Measurements from ENCODE around the gene PLCB1.

GRCh38 chr20:8542110-8542486, 410.0 kb downstream of the PLCB1 start:
- no peak for TF ChIP-seq REST (IDR thresholded peaks at IDR 0.05; ENCODE audit: unreplicated experiment)
- no peak for TF ChIP-seq CTCF (conservative IDR thresholded peaks at IDR 0.05; ENCODE audit: low read depth in 2 of 2)
- no peak for TF ChIP-seq POLR2AphosphoS5 (IDR thresholded peaks at IDR 0.05; ENCODE audit: low read depth)
- no peak for TF ChIP-seq ZNF114 (CRISPR knock-in tag; IDR thresholded peaks at IDR 0.05)
